COLO668 (cell line): ENCODE results near the gene KMT2A.
"Not testable (repeated sequence)": the region's sequence is repeated elsewhere in the genome, so short reads cannot be mapped to it uniquely, and the experiment has no call there.

ENCODE experiments used
- DNase-seq: peaks from one replicate; lab custom pipeline; 2025; ENCODE audit not compliant: unreplicated experiment; lab: John Stamatoyannopoulos, UW

Gene KMT2A

GRCh38 chr11:118531597-118532084 is 95.3 kb downstream of the KMT2A start:
- DNase-seq, result no peak

GRCh38 chr11:118532091-118532490 is 95.8 kb downstream of the KMT2A start:
- no peak for DNase-seq

GRCh38 chr11:118532852-118533768 is 96.8 kb downstream of the KMT2A start:
- no peak for DNase-seq

- no peak for DNase-seq
These were observed 97.8 kb downstream of the KMT2A start for GRCh38 chr11:118533769-118534729.

GRCh38 chr11:118535261-118535660 is 99.0 kb downstream of the KMT2A start:
- no peak for DNase-seq

GRCh38 chr11:118536726-118537125 is 100.4 kb downstream of the KMT2A start:
- DNase-seq, result no peak

GRCh38 chr11:118537409-118537980 is 101.2 kb downstream of the KMT2A start:
- no peak for DNase-seq

GRCh38 chr11:118544010-118544646 is 107.8 kb downstream of the KMT2A start:
- no peak for DNase-seq

- no peak for DNase-seq
These were observed 108.3 kb downstream of the KMT2A start for GRCh38 chr11:118544647-118545010.

GRCh38 chr11:118545533-118545932 is 109.2 kb downstream of the KMT2A start:
- no peak for DNase-seq

GRCh38 chr11:118547132-118547531 is 110.8 kb downstream of the KMT2A start:
- DNase-seq, result no peak

GRCh38 chr11:118552341-118552740 is 116.0 kb downstream of the KMT2A start:
- DNase-seq, result no peak

GRCh38 chr11:118560806-118561205 is 124.5 kb downstream of the KMT2A start:
- no peak for DNase-seq

GRCh38 chr11:118565051-118565450 is 128.8 kb downstream of the KMT2A start:
- DNase-seq, result no peak

- DNase-seq, result no peak
These were observed 133.4 kb downstream of the KMT2A start for GRCh38 chr11:118569670-118570069.

GRCh38 chr11:118570787-118571186 is 134.5 kb downstream of the KMT2A start:
- DNase-seq, result no peak

GRCh38 chr11:118571701-118572060 is 135.4 kb downstream of the KMT2A start:
- DNase-seq, result not testable (repeated sequence)

GRCh38 chr11:118572061-118572980 is 136.0 kb downstream of the KMT2A start, which contains the start of gene ARCN1:
Gene ARCN1, plus strand, starts transcription at chr11:118572409. Its CDS starts 139 bp downstream, at chr11:118572548.
- DNase-seq, result peak; percentile 77

- peak; percentile 9 for DNase-seq
These were observed 136.8 kb downstream of the KMT2A start for GRCh38 chr11:118572981-118573550.
